ENCODE data around the gene PIGM.
A peak's percentile ranks its signal among the peaks of the same experiment; 100 is the strongest.

Gene PIGM

GRCh38 chr1:160040476-160040875, 8.7 kb upstream of the PIGM start:
- no peak for DNase-seq (ENCODE audit: low read depth in 1 of 2, low spot score in 1 of 2)
- H3K27me3 ChIP-seq (ENCODE audit: insufficient read depth, poor library complexity, severe bottlenecking): no peaks in the 10 kb centered on the region
- no peak overlapping the region for H3K4me3 ChIP-seq (replicated peaks; ENCODE audit: insufficient read depth, low read length)
- H3K27ac ChIP-seq (replicated peaks): no peak overlapping the region
- TF ChIP-seq CTCF (IDR thresholded peaks at IDR 0.05; ENCODE audit: insufficient read depth, low read length): no peak
- no peak for TF ChIP-seq POLR2AphosphoS5 (IDR thresholded peaks at IDR 0.05; ENCODE audit: low read depth)
- TF ChIP-seq SPI1 (IDR thresholded peaks at IDR 0.05; ENCODE audit: borderline replicate concordance, low read depth): no peak
- no peak for TF ChIP-seq REST (IDR thresholded peaks at IDR 0.05; ENCODE audit: insufficient replicate concordance, low read depth)
- no peak for TF ChIP-seq GABPA (IDR thresholded peaks at IDR 0.05; ENCODE audit: low read depth)

- no peaks in the 10 kb centered on the region for H3K27me3 ChIP-seq (ENCODE audit: insufficient read depth, poor library complexity, severe bottlenecking)
- peak overlapping the region; percentile 69 for H3K4me3 ChIP-seq (replicated peaks; ENCODE audit: insufficient read depth, low read length)
- DNase-seq (ENCODE audit: low read depth in 1 of 2, low spot score in 1 of 2): peak in 1 of 2 experiments; percentile 37
- peak; percentile 63; the same call in 1 of the 2 replicates for TF ChIP-seq SPI1 (IDR thresholded peaks at IDR 0.05; ENCODE audit: borderline replicate concordance, low read depth)
- no peak for TF ChIP-seq POLR2AphosphoS5 (IDR thresholded peaks at IDR 0.05; ENCODE audit: low read depth)
- peak overlapping the region; percentile 72 for H3K27ac ChIP-seq (replicated peaks)
Observed at GRCh38 chr1:160032165-160032820, 503 bp upstream of the PIGM start.

- Histone ChIP-seq H3K4me3 (replicated peaks; ENCODE audit: insufficient read depth, low read length) (peak overlapping the region; percentile 69), H3K27ac (replicated peaks) (peak overlapping the region; percentile 72), H3K27me3 (ENCODE audit: insufficient read depth, poor library complexity, severe bottlenecking) (no peaks in the 10 kb centered on the region)
- TF ChIP-seq SPI1 (IDR thresholded peaks at IDR 0.05; ENCODE audit: borderline replicate concordance, low read depth): no peak
- TF ChIP-seq GABPA (IDR thresholded peaks at IDR 0.05; ENCODE audit: low read depth): no peak
- no peak for TF ChIP-seq POLR2AphosphoS5 (IDR thresholded peaks at IDR 0.05; ENCODE audit: low read depth)
- no peak for TF ChIP-seq CTCF (IDR thresholded peaks at IDR 0.05; ENCODE audit: insufficient read depth, low read length)
- TF ChIP-seq REST (IDR thresholded peaks at IDR 0.05; ENCODE audit: insufficient replicate concordance, low read depth): no peak
- peak in 1 of 2 experiments; percentile 21 for DNase-seq (ENCODE audit: low read depth in 1 of 2, low spot score in 1 of 2)
Observed at GRCh38 chr1:160030657-160031364, 979 bp downstream of the PIGM start.

GRCh38 chr1:160028426-160028825, 3.4 kb downstream of the PIGM start:
- no peak for TF ChIP-seq POLR2AphosphoS5 (IDR thresholded peaks at IDR 0.05; ENCODE audit: low read depth)
- Histone ChIP-seq H3K27ac (replicated peaks) (no peak overlapping the region), H3K4me3 (replicated peaks; ENCODE audit: insufficient read depth, low read length) (no peak overlapping the region), H3K27me3 (ENCODE audit: insufficient read depth, poor library complexity, severe bottlenecking) (no peaks in the 10 kb centered on the region)
- DNase-seq (ENCODE audit: low read depth in 1 of 2, low spot score in 1 of 2): no peak
